Parathyroid adenoma (tissue), 2 donors: ENCODE results near the gene IL2RA.

Experiments
- H2AFZ ChIP-seq: fragments of 300-600 bp; sonication (generic); one replicate; pipeline ENCODE4 v1.7.0; 2017; ENCODE audit warnings: antibody characterized with exemption, mild to moderate bottlenecking
- H3K27ac ChIP-seq: fragments of 300-600 bp; sonication (generic); one replicate; pipeline ENCODE4 v1.7.0; 2017
- H3K27me3 ChIP-seq: fragments of 300-600 bp; sonication (generic); one replicate; pipeline ENCODE4 v1.7.0; 2017; ENCODE audit warnings: low read length; ENCODE audit not compliant: control insufficient read depth, insufficient read depth
- H3K36me3 ChIP-seq: fragments of 300-600 bp; sonication (generic); one replicate; pipeline ENCODE4 v1.7.0; 2017; ENCODE audit warnings: low read length; ENCODE audit not compliant: control insufficient read depth, insufficient read depth
- H3K4me1 ChIP-seq: fragments of 300-600 bp; sonication (generic); one replicate; pipeline ENCODE4 v1.7.0; 2017; ENCODE audit warnings: control low read depth
- H3K4me2 ChIP-seq: fragments of 300-600 bp; sonication (generic); one replicate; pipeline ENCODE4 v1.7.0; 2017; ENCODE audit warnings: low read length
- H3K4me3 ChIP-seq: fragments of 300-600 bp; sonication (generic); one replicate; pipeline ENCODE4 v1.7.0; 2017; ENCODE audit warnings: low read depth, low read length
- H3K79me2 ChIP-seq: fragments of 300-600 bp; sonication (generic); one replicate; pipeline ENCODE4 v1.7.0; 2017; ENCODE audit warnings: control low read depth
- H3K9ac ChIP-seq: fragments of 300-600 bp; sonication (generic); one replicate; pipeline ENCODE4 v1.7.0; 2017; ENCODE audit warnings: mild to moderate bottlenecking
- H3K9me3 ChIP-seq: fragments of 300-600 bp; sonication (generic); one replicate; pipeline ENCODE4 v1.7.0; 2017; ENCODE audit warnings: low read length; ENCODE audit not compliant: control insufficient read depth
- TF ChIP-seq, protein P1 (sequence below): fragments of 300-600 bp; sonication (generic); IDR thresholded peaks from one replicate; pipeline ENCODE4 v1.7.0; 2017; ENCODE audit warnings: antibody characterized with exemption, mild to moderate bottlenecking
- donor health status: primary hyperparathyroidism.

IL2RA gene

DNA sequence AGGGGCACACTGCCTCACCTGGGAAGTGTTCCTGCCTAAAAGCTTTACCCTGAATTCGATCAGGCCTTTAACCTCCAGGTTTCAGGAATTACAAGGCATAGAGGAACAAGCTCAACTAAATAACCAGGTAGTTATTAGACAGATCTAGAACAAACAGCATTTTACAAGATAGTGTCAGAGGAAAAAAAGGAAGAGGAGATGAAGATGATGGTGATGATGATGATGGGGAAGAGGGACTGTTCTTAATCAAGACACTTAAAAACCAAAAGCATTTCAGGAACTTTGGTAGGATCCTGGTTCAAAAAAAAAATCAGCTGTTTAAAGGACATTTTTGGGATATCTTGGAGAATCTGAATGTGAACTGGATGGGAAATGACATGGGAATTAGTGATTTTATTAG, 38.2 kb upstream of the IL2RA start:
- Histone ChIP-seq H3K4me2 (no peak overlapping the region), H3K27me3 (no peaks in the 10 kb centered on the region), H3K9ac (no peak overlapping the region), H3K4me1 (no peaks in the 10 kb centered on the region), H3K4me3 (no peak overlapping the region), H3K36me3 (no peaks in the 10 kb centered on the region), H3K9me3 (no peaks in the 10 kb centered on the region), H3K79me2 (peaks cover 20% of the 10 kb centered on the region), H2AFZ (no peak overlapping the region), H3K27ac (no peak overlapping the region)
- TF ChIP-seq, protein P1, sequence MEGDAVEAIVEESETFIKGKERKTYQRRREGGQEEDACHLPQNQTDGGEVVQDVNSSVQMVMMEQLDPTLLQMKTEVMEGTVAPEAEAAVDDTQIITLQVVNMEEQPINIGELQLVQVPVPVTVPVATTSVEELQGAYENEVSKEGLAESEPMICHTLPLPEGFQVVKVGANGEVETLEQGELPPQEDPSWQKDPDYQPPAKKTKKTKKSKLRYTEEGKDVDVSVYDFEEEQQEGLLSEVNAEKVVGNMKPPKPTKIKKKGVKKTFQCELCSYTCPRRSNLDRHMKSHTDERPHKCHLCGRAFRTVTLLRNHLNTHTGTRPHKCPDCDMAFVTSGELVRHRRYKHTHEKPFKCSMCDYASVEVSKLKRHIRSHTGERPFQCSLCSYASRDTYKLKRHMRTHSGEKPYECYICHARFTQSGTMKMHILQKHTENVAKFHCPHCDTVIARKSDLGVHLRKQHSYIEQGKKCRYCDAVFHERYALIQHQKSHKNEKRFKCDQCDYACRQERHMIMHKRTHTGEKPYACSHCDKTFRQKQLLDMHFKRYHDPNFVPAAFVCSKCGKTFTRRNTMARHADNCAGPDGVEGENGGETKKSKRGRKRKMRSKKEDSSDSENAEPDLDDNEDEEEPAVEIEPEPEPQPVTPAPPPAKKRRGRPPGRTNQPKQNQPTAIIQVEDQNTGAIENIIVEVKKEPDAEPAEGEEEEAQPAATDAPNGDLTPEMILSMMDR: no peak

DNA sequence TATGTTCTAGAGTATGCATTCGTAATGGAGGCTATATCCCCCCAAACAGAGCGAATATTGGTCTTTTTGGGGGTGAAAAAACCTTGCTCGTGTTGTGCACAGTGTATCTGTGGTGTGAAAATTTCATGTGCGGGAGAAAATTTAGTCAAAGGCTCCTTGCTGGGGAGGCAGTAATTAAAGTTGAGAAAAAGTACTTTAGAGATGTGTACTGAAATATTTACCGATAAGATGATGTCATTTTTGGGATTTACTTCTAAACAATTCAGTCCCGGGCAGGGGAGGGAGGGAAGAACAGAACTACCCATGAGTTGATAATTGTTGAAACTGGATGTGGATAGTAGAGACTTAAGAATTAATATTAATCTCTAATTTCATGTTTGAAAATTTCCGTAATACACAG, 36.0 kb upstream of the IL2RA start:
- no peaks in the 10 kb centered on the region for H3K27me3 ChIP-seq
- H3K4me1 ChIP-seq: no peaks in the 10 kb centered on the region
- no peak overlapping the region for H3K27ac ChIP-seq
- H3K4me2 ChIP-seq: no peak overlapping the region
- H2AFZ ChIP-seq: no peak overlapping the region
- H3K9me3 ChIP-seq: no peaks in the 10 kb centered on the region
- H3K36me3 ChIP-seq: no peaks in the 10 kb centered on the region
- peaks cover 39% of the 10 kb centered on the region for H3K79me2 ChIP-seq
- H3K9ac ChIP-seq: no peak overlapping the region
- no peak overlapping the region for H3K4me3 ChIP-seq
- TF ChIP-seq, protein P1: no peak

DNA sequence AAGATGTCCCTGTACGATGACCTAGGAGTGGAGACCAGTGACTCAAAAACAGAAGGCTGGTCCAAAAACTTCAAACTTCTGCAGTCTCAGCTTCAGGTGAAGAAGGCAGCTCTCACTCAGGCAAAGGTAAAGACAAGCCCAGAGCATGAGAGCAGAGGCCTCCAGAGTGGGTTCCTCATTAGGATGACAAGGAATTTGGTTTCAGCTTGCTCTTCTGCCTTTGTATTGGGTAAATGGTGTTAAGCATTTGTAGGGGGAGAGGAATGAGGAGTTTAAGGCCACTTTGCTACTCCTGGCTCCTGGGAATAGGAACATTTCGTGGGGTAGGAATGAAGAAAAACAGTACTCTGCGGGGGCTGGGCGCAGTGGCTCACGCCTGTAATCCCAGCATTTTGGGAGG, 34.9 kb upstream of the IL2RA start:
- H3K27me3 ChIP-seq: no peaks in the 10 kb centered on the region
- H2AFZ ChIP-seq: no peak overlapping the region
- peaks cover 39% of the 10 kb centered on the region for H3K79me2 ChIP-seq
- no peaks in the 10 kb centered on the region for H3K4me1 ChIP-seq
- TF ChIP-seq, protein P1: no peak
- no peak overlapping the region for H3K9ac ChIP-seq
- H3K4me2 ChIP-seq: no peak overlapping the region
- H3K9me3 ChIP-seq: no peaks in the 10 kb centered on the region
- no peak overlapping the region for H3K4me3 ChIP-seq
- no peak overlapping the region for H3K27ac ChIP-seq
- H3K36me3 ChIP-seq: no peaks in the 10 kb centered on the region

DNA sequence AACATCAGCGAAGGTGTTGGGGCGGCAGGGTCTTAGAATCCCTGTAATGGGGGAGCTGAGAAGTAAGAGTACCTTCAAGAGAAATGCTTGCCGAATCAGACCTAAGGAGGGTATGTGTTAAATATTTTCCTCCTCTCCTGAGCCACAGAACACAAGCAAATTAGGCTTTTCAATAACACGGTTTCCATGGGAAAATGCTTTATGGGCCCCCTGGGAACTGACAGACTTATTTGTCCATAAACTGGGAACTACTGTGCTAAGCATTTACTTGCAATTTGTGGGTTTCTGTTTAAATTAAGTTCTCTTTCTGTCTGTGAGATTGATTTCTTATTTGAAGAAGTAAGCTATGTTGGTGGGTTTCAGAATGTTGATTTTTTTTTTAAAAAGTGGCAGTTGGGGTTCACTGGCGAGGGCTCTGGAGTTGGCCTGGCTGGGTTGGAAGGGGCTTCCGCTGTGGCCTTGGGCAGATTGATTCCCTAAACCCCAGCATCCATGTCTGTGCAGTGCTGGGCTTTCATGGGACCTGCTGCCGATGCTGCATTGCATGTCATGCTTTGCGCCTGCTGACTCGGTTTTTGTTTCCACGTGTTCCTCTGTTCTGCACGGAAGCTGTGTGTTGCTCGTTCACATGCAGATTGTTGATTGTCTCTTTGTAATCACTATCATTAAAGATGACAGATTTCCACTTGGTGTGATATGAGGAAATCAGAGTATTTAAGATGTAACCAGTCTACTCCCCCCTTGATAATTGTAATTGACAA, 33.8 kb upstream of the IL2RA start:
- H3K4me3 ChIP-seq: no peak overlapping the region
- no peaks in the 10 kb centered on the region for H3K36me3 ChIP-seq
- H3K9ac ChIP-seq: no peak overlapping the region
- no peak overlapping the region for H2AFZ ChIP-seq
- H3K4me1 ChIP-seq: peaks cover 4% of the 10 kb centered on the region
- no peaks in the 10 kb centered on the region for H3K27me3 ChIP-seq
- H3K27ac ChIP-seq: no peak overlapping the region
- no peak overlapping the region for H3K4me2 ChIP-seq
- TF ChIP-seq, protein P1: no peak
- peaks cover 42% of the 10 kb centered on the region for H3K79me2 ChIP-seq
- H3K9me3 ChIP-seq: no peaks in the 10 kb centered on the region

DNA sequence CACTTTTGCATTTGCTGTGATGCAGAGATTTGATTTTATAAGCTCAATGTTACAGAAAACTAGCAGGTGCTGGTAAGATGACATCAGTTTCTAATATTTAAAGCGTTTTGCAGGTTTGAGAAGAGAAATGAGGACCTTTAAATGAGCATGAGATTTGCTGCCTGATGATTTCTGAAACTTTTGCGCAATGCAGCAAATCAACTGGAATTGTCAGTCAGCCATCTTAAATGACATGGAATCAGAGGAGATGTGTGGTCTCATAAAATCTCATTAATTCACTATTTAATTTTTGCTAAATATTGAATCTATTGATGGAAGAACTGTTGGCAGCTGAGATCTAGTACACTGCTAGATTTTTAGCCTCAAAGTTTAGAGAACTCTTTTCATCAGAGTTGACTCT, 30.6 kb upstream of the IL2RA start:
- TF ChIP-seq, protein P1: no peak
- Histone ChIP-seq H3K79me2 (peaks cover 47% of the 10 kb centered on the region), H3K4me3 (no peak overlapping the region), H3K27me3 (no peaks in the 10 kb centered on the region), H3K36me3 (no peaks in the 10 kb centered on the region), H3K9me3 (no peaks in the 10 kb centered on the region), H3K4me2 (no peak overlapping the region), H3K4me1 (peaks cover 4% of the 10 kb centered on the region), H3K9ac (no peak overlapping the region), H2AFZ (no peak overlapping the region), H3K27ac (no peak overlapping the region)
